ENCODE data around the gene ATXN7L1. TPM values are rescaled to one million over a fixed set of nuclear protein-coding genes. Genes with fewer than 3 reads are reported as not detected.
"Not testable (repeated sequence)": the region's sequence is repeated elsewhere in the genome, so short reads cannot be mapped to it uniquely, and the experiment has no call there.

ATXN7L1 gene
- total RNA-seq, 2 donors from 2014 or later, result 5.7 to 6.0 TPM

- ATAC-seq (no peak), DNase-seq (no peak)
- intact Hi-C loops (cut with DNase I), result no loop called here
These were observed 142.2 kb downstream of the ATXN7L1 start for GRCh38 chr7:105734233-105734632.

DNA sequence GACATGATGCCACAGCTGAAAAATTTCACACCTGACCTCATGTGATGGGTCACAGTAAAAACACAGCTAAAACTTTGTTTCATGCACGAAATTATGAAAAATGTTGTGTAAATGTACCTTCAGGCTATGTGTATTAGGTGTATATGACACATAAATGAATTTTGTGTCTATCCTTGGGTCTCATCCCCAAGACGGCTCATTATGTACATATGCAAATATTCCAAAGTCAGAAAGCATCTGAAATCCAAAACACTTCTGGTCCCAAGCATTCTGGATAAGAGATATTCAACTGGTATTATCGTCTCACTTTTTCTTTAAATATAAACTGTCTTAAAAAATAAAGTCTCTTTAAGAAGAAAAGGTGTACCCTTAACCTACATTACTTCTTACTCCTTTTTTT is 145.4 kb downstream of the ATXN7L1 start:
- no peak for ATAC-seq
- intact Hi-C loops (cut with DNase I), result no loop called here
- no peak for DNase-seq

- ATAC-seq (no peak), DNase-seq (no peak)
- intact Hi-C loops (cut with DNase I), result no loop called here
These were observed 148.4 kb downstream of the ATXN7L1 start for GRCh38 chr7:105728028-105728427.

DNA sequence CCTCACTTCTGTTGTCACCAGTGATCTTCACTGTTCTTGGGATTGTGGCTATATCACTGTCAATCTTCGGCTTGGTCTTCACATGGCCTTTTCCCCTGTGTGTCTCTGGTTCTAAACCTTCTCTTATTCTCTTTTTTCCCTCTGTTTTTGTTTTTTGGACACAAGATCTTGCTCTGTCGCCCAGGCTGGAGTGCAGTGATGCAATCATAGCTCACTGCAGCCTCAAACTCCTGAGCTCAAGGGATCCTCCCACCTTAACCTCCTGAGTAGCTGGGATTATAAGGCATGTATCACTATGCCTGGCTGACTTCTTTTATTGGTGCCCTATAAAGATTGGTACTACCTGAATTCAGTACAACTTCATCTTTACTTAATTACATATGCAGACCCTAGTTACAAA is 151.7 kb downstream of the ATXN7L1 start:
- ATAC-seq (no peak), DNase-seq (no peak)
- intact Hi-C loops (cut with DNase I), result no loop called here

GRCh38 chr7:105723572-105723971 is 152.8 kb downstream of the ATXN7L1 start:
- no peak for DNase-seq
- ATAC-seq, result no peak
- intact Hi-C loops (cut with DNase I), result no loop called here

DNA sequence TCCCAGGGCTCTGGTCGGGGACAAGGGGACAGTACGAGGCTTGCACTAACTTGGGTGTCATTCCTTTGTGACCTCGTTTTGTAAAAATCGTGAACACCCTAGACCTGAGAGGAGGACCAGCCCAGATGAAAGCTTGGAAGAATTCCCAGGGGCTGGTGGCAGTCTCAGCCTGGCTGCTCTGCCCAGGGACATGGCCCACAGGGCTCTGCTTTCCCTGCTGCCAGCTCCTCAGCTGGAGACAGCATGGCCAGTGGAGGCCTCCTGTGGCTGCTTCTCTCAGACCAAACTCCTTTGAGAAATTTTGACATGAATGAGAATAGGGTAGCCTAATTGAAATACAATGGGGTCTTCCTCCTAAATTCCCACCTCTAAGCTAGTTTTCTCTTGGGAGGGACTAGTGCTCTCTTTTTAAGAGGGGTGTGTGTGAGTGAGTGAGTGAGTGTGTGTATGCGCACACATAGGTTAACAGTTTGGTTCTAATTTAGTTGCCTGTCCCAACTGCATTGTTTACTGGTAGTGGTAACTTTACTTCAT is 154.8 kb downstream of the ATXN7L1 start:
- intact Hi-C loops (cut with DNase I), result no loop called here
- DNase-seq (no peak), ATAC-seq (no peak)

DNA sequence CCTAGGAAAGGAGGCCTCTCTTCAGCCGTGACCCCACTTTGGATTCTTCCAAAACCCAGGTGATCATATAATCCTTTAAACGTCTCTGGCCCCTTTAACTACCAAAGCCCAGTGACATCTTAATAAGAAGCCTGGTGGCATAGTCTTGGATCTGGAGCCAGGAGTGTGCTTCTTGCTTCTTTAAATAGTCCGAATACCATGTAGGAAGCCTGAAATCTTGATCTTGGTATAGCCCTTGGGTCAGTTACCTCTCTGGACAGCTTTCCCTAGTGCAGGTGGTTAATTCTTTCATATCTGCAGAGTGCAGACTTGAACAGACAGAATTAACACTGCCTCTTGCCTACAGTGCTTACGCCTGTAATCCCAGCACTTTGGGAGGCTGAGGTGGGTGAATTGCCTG is 156.5 kb downstream of the ATXN7L1 start:
- intact Hi-C loops (cut with DNase I), result no loop called here
- DNase-seq (no peak), ATAC-seq (no peak)

- intact Hi-C loops (cut with DNase I), result no loop called here
- peak; percentile 62 to 75 for ATAC-seq
These were observed 157.0 kb downstream of the ATXN7L1 start for GRCh38 chr7:105719395-105719794.

GRCh38 chr7:105718511-105718925 is 157.9 kb downstream of the ATXN7L1 start:
- ATAC-seq (peak; percentile 55 to 58), DNase-seq (no peak)
- intact Hi-C loops (cut with DNase I), result no loop called here

More at GRCh38 chr7:105719395-105719794, 157.0 kb downstream of the ATXN7L1 start:
- no peak for DNase-seq

DNA sequence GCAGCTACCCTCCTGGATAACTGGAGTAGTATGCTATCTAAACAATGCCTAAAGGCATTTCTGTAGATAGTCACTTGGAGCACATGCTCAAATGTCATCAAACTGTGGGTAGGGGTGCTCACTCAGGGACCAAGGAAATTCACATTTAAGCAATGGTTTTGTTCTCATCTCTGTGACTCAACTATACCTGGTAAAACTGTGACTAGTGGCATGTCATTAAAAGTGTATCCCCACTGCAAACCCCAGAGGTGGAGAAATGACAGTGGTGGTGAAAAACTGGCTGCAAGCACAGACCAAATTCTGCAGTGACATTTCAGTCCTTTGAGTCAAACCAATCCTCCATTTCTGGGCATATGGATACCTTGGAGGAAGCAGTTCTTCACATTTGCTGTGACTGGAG is 160.9 kb downstream of the ATXN7L1 start:
- ATAC-seq, result no peak
- no peak for DNase-seq
- intact Hi-C loops (cut with DNase I), result no loop called here

- ATAC-seq, result peak; percentile 27 to 38
- DNase-seq, result no peak
- intact Hi-C loops (cut with DNase I), result no loop called here
These were observed 162.6 kb downstream of the ATXN7L1 start for GRCh38 chr7:105713488-105714465.

GRCh38 chr7:105712877-105713276 is 163.5 kb downstream of the ATXN7L1 start:
- DNase-seq (no peak), ATAC-seq (no peak)
- intact Hi-C loops (cut with DNase I), result no loop called here

GRCh38 chr7:105711726-105712402 is 164.5 kb downstream of the ATXN7L1 start:
- intact Hi-C loops (cut with DNase I), result no loop called here
- ATAC-seq (no peak), DNase-seq (no peak)

GRCh38 chr7:105710720-105711119 is 165.7 kb downstream of the ATXN7L1 start:
- intact Hi-C loops (cut with DNase I); ATAC-seq; DNase-seq: not testable (repeated sequence)

DNA sequence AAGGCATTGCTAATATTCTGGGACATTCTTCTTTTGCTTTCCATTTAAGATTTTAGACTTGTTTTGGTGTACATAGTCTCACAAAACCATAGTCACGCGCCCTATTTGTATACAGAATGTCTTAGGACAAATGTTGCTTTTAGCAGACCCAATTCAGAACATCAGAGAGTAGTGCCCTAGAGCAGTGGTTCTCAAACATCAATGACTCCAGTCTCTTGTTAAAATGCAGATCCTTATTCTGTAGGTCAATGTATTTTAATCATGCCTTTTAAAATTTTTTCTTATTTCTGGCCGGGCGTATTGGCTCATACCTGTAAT is 167.7 kb downstream of the ATXN7L1 start:
- intact Hi-C loops (cut with DNase I), result no loop called here
- no peak for ATAC-seq
- no peak for DNase-seq

DNA sequence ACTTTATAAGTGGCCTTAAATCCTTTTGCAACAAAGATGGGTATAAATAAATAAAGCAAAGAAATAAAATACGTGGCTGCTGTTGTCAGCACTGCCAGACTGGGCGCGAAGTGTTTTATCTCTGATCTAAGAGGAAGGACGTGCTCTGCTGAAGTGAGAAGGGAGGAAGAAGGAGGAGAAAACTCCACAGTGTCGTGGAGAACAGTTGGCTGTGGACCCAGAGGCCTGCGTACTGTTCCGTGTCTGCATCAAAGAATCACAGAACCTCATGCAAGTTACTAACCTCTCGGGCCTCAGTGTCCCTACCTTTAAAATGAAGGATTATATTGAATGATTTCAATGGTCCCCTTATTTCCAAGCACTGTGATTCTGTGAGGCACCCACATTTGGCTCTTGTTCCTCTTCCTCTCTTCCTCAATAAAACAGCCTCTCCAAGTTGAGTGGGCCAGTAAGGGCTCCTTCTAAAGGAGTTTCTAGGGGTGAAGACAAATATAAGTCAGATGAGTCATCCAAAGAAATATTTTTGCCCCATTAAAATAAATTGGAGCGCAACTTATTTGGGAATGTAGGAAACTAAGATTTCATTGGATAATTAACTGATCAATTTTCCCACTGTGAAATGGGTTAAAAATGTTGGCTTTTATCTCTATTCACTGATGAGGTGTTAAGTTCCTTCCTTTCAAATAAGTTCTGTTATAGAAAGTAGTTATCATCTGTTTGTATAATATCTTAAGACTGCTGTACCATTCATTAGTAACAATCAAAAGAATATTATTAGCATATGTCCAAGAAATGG is 168.2 kb downstream of the ATXN7L1 start:
- DNase-seq, result no peak

GRCh38 chr7:105707381-105707780 is 169.0 kb downstream of the ATXN7L1 start:
- intact Hi-C loops (cut with DNase I), result no loop called here
- DNase-seq (no peak), ATAC-seq (peak in 1 of 2 donors; percentile 40)

More for the DNA sequence above, 168.2 kb downstream of the ATXN7L1 start:
- peak; percentile 53 to 80 for ATAC-seq
- intact Hi-C loops (cut with DNase I), result no loop called here

DNA sequence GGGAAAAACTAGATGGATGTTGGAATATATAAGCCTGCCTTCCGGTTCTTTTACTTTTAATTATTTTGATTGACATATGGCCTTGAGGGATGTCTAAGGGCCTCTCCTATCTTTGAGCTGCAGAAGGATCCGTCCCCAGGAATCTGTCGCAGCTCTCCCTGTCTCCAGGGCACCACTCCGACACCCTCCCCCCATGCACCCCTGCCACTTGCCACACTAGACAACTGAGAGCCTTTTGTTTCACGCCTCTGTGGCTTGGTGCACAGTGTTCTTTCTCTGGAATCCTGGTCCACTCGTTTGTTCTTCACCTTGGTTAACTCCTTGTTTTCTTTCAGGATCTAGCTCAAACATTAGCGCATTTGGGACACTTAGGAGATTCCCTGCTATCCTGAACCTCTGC is 171.0 kb downstream of the ATXN7L1 start:
- no peak for ATAC-seq

GRCh38 chr7:105703207-105703930 is 173.0 kb downstream of the ATXN7L1 start:
- DNase-seq, result no peak
- ATAC-seq, result no peak
- intact Hi-C loops (cut with DNase I), result no loop called here

More for the DNA sequence above, 171.0 kb downstream of the ATXN7L1 start:
- intact Hi-C loops (cut with DNase I), result no loop called here
- no peak for DNase-seq
